ENCODE data around the gene MYO7B. TPM values are rescaled to one million over a fixed set of nuclear protein-coding genes. Genes with fewer than 3 reads are reported as not detected.

MYO7B gene
- total RNA-seq, 1 donor from 2014 or later, result 1.5 TPM

GRCh38 chr2:127661072-127661649 is 125.7 kb downstream of the MYO7B start:
- no peak for DNase-seq (ENCODE audit: low read depth, low spot score)

DNA sequence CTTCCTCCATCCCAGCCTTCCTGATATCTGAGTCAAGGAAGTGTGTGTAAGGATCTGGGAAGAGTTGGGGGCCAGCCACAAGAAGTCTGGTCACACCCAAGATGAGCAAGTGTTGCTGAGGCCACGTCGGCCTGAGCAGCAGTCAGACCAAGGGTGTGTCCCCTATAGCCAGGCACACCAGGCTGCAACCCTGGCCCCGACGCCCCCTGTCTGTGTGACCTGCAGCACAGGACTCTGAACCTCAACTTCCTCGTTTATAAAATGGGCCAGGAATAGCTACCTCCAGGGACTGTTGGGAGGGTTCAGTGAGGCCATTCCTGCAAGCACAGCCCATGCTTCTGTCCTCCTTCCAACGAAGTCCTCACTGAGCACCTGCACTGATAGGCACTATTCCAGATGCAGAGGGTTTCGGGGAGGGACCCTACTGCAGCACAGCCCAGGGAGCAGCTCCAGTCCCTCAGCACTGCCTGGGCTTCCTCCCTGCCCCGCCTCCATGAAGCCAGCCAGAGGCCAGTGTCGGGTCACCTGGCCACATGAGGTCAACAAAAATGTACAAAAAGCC is 126.5 kb downstream of the MYO7B start:
- no peak for DNase-seq (ENCODE audit: low read depth, low spot score)

GRCh38 chr2:127662937-127663565 is 127.6 kb downstream of the MYO7B start:
- DNase-seq (ENCODE audit: low read depth, low spot score), result no peak

- DNase-seq (ENCODE audit: low read depth, low spot score), result no peak
Observed at GRCh38 chr2:127663566-127664064, 128.1 kb downstream of the MYO7B start.

DNA sequence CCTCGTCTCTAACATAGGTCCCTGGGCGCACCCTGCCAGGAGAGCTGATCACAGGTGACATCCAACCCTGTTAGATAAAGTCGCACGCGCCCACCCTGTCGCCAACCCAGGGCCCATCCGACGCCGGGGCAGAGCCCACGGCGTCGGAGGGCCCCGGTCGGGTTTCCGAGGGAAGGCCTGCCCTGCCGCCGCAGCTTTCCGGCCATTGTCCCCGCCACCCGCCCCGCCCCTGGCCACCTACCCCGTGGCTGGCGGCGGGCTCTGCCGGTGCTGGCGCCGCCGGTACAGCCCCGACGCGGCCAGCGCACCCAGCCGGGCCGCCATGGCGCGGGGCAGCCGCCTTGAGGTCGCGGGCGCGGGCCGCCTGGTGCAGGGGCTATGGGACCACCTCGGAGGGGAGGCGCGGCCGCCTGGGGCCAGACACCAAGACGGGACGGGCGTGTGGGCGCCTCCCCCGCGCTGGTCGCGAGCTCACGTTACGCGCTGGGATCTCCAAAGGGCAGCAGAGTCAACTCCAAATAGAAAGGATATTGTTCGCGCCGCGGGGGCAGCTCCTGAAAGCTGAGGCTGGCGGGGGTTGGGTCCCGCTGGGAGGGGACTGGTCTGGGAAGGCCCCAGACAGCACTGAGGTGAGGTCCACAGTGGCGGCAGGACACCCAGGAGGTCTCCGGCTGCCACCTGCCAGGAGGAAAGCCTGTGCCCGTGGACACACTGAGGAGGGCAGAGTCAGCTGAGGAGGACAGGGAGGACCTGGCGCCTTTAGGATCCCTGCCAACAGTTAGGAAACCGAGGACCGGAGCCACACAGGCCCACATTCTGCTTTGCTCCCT is 128.8 kb downstream of the MYO7B start:
- no peak for DNase-seq (ENCODE audit: low read depth, low spot score)

GRCh38 chr2:127664895-127665225 is 129.4 kb downstream of the MYO7B start:
- DNase-seq (ENCODE audit: low read depth, low spot score), result no peak

DNA sequence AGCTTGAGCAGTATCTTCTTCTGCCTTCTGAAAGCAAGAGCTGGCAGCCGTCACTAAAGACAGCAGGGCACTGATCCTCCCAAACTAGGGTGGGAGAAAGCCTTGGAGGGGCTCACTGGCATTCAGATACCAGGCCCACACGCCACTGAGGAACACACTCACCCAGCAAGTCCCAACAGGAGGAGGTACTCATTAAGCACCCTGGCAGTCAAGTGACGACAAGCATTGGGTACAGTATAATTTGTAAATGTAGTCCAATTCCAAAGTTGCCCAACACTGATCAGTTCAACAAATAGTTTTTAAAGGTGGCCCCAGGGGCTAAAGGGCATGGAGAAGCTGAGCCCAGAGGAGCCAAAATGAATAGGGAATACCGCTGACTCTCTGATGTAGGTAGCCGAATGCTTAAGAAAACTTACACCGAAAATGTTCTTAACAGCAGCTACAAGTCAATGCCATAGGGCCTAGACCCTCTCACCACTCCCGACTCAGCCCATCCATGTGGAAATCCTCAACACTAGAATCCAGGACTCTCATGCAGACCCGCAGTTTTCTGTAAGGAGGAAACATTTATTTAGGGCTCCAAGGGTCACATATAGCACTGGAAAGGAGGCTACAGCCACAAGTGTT is 129.9 kb downstream of the MYO7B start:
- DNase-seq (ENCODE audit: low read depth, low spot score), result no peak

GRCh38 chr2:127669056-127669455 is 133.6 kb downstream of the MYO7B start:
- DNase-seq (ENCODE audit: low read depth, low spot score), result no peak

- no peak for DNase-seq (ENCODE audit: low read depth, low spot score)
Observed at GRCh38 chr2:127670055-127670956, 134.8 kb downstream of the MYO7B start.

DNA sequence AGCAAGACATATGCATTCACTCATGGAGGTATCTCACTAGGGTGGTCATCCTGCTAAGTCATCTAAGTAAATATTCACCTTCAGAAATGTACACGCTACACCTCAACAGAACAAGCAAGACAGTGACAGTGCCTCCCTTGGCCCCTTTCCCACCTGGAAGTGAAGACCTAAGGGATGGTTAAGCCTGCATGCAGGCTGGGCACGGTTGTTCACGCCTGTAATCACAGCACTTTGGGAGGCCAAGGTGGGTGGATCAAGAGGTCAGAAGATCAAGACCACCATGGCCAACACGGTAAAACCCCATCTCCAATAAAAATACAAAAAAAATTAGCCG is 135.4 kb downstream of the MYO7B start:
- no peak for DNase-seq (ENCODE audit: low read depth, low spot score)

DNA sequence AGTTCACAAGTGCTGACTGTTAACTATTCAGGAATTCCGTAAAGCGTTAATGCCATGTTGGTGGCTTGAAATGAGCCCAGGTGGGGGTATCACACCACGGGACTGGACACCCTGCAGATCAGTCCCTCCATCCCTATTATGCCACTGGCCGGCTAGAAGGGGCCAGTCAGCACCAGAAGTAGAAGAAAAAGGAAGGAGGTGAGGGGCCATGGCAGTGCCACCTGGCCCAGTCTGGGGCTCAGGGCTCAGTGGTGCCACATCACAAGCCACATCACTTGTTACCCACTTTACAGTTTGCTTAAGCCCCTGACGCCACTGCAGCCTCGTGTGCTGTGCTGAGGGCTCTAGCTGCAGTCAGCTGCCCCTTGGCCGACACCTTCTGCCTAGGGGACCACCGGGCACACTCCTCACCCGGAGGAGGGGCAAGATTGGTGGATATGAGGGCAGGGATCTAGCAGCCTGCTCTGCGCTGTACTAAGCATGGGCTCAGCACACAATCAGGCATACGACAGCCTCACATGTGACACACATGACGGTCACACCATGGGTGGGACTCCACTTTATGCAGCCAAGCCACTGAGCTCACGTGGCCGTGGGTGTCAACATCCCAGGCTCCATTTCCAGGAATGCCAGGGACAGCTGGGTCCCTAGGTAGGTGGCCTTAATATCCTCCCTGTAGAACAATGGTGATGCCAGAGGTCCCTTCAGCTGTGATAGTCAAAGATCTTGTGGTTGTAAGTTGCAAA is 136.2 kb downstream of the MYO7B start:
- DNase-seq (ENCODE audit: low read depth, low spot score), result no peak

DNA sequence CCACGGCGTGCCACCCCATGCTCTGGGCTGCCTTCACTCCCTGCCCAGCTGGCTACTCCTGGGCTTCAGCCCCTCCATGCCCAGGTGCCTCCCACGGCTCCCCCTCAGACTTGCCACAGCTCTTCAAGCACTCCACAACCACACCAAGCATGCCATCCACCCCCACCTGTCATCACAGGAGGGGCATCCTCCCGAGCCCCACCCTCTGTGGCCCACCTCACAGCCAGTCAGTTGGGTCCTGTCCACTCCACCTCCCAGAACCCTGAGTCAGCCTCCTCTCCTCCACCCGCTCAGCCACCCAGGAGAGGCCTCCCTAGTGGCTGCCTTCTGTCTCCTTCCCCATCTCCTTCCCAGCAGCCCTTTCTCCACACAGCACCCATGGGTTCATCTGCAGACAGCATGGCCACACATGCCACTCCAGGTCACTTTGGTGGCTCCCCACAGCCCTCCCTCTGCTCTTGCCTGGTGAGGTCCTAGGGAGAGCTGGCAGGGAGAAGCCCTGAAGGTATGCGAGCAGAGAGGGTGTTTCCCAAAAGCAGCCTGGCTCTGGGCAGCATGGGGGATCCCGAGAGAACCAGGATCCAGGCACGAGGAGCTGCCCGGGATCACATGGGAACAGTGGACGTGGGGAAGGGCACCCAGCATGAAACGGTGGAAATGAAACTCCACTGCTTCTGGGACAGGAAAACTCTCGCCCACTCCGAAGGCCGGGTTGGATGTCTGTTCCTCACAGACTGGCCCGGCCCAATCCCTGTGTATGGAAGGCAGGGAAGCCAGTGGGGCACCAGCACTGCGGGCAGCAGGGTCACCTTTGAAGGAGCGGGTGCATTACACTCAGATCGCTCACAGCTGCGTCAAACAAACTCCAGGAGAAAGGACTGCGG is 137.1 kb downstream of the MYO7B start:
- DNase-seq (ENCODE audit: low read depth, low spot score), result no peak

DNA sequence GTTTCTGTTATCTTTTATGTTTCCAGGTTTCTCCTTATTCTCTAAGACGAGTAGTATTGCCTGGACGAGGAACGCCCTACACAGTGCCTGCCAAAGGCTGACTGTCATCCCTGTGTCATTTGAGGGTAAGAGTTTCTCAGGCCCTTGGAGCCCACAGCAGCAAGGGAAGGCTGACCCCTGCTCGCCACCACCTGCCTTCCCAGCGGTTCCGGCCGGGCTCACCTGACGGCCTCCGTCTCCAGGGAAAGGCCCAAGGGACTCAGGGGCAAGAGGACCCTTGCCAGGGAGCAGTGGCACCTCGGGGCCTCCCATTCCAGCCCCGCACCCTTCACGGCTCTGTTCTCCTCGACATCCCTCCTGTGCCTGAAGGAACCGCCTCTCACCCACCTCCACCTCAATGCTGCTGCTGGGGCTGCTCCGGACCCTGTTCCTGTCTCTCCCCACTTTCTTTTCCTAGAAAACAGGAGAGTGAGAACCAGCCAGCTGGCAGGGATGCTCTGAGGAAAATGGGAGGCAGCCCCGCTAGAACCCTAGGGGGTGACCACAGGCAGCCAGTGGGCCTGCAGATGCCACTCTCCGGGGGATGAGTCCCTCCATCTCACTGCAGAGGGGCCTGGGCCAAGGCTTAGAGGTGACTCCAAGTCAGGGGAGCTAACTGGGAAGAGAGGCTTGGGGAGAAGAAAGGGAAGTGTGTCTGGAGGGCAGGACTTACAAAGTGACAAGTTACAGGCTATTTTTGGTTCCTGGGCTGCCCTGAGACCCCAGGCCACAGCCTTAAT is 138.0 kb downstream of the MYO7B start:
- no peak for DNase-seq (ENCODE audit: low read depth, low spot score)

DNA sequence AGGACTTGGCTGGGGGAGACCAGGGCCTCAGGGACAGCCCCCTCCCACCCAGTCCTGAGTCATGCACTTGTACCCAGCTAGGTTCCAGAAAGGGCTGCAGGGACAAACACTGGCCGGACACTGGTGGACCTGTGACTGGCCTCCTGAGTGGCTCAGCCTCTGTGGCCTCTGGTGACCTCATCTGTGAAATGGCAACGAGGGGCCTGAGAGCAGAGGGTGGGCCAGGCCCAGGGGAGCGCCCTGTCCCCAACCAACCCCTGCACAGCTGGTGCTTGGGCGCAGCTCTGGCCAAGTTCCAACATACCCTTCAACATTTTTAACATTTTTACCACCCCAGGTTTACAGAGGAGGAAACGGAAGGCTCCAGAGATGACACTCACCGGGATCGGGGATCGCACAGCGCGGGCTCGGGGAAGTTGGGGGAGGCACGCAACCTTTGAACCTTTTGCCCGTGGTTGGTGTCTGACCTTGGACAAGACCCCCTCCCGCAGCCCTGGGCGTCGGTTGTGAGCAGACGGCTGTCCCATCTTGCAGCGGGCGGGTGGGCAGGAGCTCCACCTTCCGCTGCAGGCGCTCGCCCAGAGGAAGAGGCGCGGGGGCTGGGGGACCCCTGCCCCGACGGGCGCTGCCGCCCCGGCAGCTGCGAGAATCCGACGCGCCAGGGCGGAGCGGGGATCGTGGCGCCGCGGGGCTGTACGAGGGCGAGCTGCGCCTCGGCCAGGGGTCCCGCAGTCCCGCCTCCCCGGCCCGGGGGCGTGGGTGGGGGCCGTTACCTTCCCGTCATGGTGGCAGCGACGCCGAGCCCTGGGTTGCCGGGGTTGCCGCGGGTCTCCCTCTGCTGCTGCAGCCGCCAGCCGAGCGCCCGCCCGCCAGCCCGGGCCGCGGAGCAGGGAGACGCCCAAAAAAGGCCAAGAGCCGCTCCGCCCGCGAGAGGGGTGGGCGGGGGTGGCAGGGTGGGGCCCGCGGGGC is 139.0 kb downstream of the MYO7B start:
- no peak for DNase-seq (ENCODE audit: low read depth, low spot score)

DNA sequence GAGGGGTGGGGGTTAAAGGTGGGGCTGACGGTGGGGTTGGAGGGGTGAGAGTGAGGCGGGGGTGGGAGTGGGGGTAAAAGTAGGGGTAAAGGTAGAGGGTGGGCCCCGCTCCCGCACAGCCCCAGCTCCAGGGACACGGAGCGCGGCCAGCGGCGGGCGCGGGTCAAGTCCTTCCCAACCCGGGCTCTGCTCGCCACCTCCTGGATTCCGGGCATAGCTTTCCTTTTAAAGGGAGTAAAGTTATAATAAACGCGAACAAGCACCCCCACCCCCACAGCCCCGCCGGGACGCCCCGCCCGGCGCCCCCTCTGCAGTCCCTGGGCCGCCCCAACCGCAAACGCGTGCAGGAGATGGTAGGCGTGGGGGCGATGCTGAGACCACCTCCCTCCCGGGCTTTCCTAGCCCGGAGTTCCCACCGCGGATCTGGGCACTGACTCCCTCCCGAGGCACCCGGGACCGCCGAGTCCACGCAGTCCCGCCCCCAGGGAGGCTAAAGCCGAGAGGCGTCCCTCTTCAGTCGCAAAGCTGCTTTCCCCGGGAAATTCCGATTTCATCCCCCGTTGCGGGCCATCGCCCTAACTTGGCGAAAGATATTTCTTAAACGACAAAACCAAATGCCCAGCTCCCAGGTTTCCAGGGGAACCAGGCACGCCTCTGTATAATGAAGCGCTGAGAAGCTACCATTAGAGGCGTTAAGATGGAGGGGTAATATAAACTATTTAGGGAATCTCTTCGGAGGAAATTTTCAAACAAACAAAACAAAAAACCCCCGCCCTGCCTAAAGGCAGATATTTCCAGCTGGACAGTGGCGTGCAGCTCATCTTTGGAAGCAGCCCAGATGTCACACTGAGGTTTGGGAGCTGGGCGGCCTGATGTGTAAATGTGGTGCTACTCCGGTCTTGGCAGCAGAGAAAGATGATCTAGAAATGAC is 140.1 kb downstream of the MYO7B start, which contains the start of gene LIMS2:
TSS of gene LIMS2 (minus strand) at position 200 of the 931 bp plus-strand sequence. CDS start 506 bp downstream, outside the sequence.
- no peak for DNase-seq (ENCODE audit: low read depth, low spot score)

DNA sequence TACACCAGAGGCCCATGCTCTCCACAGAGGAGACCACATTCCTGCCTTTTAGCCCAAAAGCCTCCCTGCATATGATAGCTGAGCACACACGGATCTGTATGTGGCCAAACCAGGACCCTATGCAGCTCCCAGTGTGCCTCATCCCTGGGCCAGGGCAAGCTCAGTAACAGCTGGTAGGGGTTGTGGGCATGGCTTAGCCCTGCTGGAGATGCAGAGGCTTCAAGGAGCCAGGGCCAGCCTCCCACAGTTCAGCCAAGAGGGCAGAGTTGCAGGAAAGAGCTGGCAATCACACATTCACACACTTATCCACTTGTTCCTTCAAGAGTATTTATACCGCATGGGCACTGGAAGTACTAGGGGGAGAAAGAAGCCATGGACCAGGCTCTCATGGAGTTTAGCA is 141.4 kb downstream of the MYO7B start:
- DNase-seq (ENCODE audit: low read depth, low spot score), result no peak

Measured in pulmonary artery endothelial cell (primary cell).